Thoracic aorta endothelial cell (primary cell): ENCODE measurements around the gene C1orf74. TPM values are rescaled to one million over a fixed set of nuclear protein-coding genes. Genes with fewer than 3 reads are reported as not detected.

Experiments
- total RNA-seq: library from RNA; depleted of rRNA; stranded (reverse); fragments of >200 nt; gene quantifications from 2 replicates; pipeline ENCODE4 v1.2.3, GENCODE V29; 2012

The C1orf74 gene
- 3.2 and 4.6 TPM in 2 replicates for total RNA-seq

GRCh38 chr1:209784265-209785169 lies at the start of gene C1orf74:
C1orf74 (minus strand) TSS chr1:209784559; CDS start chr1:209783634, 925 bp downstream.

GRCh38 chr1:209827384-209828262 lies 43.3 kb upstream of the C1orf74 start, which contains the start of gene UTP25:
UTP25 (plus strand) TSS chr1:209827972; CDS start chr1:209828064, 92 bp downstream.

GRCh38 chr1:209805875-209806760 lies 21.8 kb upstream of the C1orf74 start, which contains the start of gene IRF6:
IRF6 (minus strand) TSS chr1:209806142; CDS start chr1:209801413, 4,729 bp downstream.

GRCh38 chr1:209755926-209756614 lies 28.3 kb downstream of the C1orf74 start, which contains the start of gene TRAF3IP3:
TRAF3IP3 (plus strand) TSS chr1:209756053; CDS start chr1:209760040, 3,987 bp downstream.

Other genes with a start within 250 kb of the C1orf74 start
- gene CAMK1G, start 200.8 kb downstream of the C1orf74 start, total RNA-seq, result not detected in 2 replicates
- gene LAMB3, start 132.1 kb downstream of the C1orf74 start, total RNA-seq, result 3.3 and 3.7 TPM in 2 replicates
- gene G0S2, start 109.1 kb downstream of the C1orf74 start, total RNA-seq, result 0.72 and 4.7 TPM in 2 replicates
- gene HSD11B1, start 79.7 kb downstream of the C1orf74 start, total RNA-seq, result not detected in 2 replicates
- gene TRAF3IP3, start 28.5 kb downstream of the C1orf74 start, total RNA-seq, result not detected in 2 replicates
- gene IRF6, start 21.6 kb upstream of the C1orf74 start, total RNA-seq, result 14.1 and 20.8 TPM in 2 replicates
- gene UTP25, start 43.4 kb upstream of the C1orf74 start, total RNA-seq, result 16.8 and 18.2 TPM in 2 replicates
- gene SYT14, start 153.7 kb upstream of the C1orf74 start, total RNA-seq, result 1.2 and 1.4 TPM in 2 replicates